Mesothelial cell of epicardium (in vitro differentiated cells): ENCODE data around the gene AMBRA1. TPM values are rescaled to one million over a fixed set of nuclear protein-coding genes. Genes with fewer than 3 reads are reported as not detected.

Experiments
- DNase-seq, 2 experiments: peaks; one replicate each; pipeline ENCODE4 v3.0.0; 2021; ENCODE audit warnings: low spot score in 2 of 2; ENCODE audit not compliant: unreplicated experiment in 2 of 2
- H3K27ac Mint-ChIP-seq: 2 replicates; pipeline ENCODE4 v1.8.0; 2021; ENCODE audit warnings: mixed read lengths
- H3K27me3 Mint-ChIP-seq: 2 replicates; pipeline ENCODE4 v1.8.0; 2021; ENCODE audit warnings: low read depth, mixed read lengths
- H3K36me3 Mint-ChIP-seq: 2 replicates; pipeline ENCODE4 v1.8.0; 2021; ENCODE audit warnings: mixed read lengths
- H3K4me1 Mint-ChIP-seq: 2 replicates; pipeline ENCODE4 v1.8.0; 2021; ENCODE audit warnings: mixed read lengths
- H3K4me3 Mint-ChIP-seq: 2 replicates; pipeline ENCODE4 v1.8.0; 2021; ENCODE audit warnings: mild to moderate bottlenecking, moderate library complexity, mixed read lengths
- H3K9me3 Mint-ChIP-seq: 2 replicates; pipeline ENCODE4 v1.8.0; 2021; ENCODE audit warnings: mixed read lengths
- CTCF ChIP-seq: fragments of 200-600 bp; sonication (generic); IDR thresholded peaks from one replicate; pipeline ENCODE4 v1.5.0; 2021; ENCODE audit warnings: antibody characterized with exemption; ENCODE audit not compliant: unreplicated experiment
- total RNA-seq: library from RNA; stranded (reverse); gene quantifications from 3 replicates; pipeline ENCODE4 v1.2.1, GENCODE V29; 2021

AMBRA1 gene
- total RNA-seq, 1 donor from 2014 or later: 48.4 TPM

- Mint-ChIP-seq H3K9me3 (no peaks in the 10 kb centered on the region), H3K4me3 (no peak overlapping the region), H3K27ac (no peak overlapping the region), H3K36me3 (peaks cover 23% of the 10 kb centered on the region), H3K4me1 (no peaks in the 10 kb centered on the region), H3K27me3 (no peaks in the 10 kb centered on the region)
- no peak for TF ChIP-seq CTCF
- DNase-seq: no peak
Measured at GRCh38 chr11:46639197-46639839, 45.5 kb upstream of the AMBRA1 start.

- Mint-ChIP-seq H3K9me3 (no peaks in the 10 kb centered on the region), H3K36me3 (peaks cover 23% of the 10 kb centered on the region), H3K4me3 (no peak overlapping the region), H3K27me3 (no peaks in the 10 kb centered on the region), H3K27ac (no peak overlapping the region), H3K4me1 (no peaks in the 10 kb centered on the region)
- DNase-seq: no peak
- TF ChIP-seq CTCF: no peak
Measured at GRCh38 chr11:46637546-46637945, 43.7 kb upstream of the AMBRA1 start.

GRCh38 chr11:46635557-46636139, 41.8 kb upstream of the AMBRA1 start:
- Mint-ChIP-seq H3K4me1 (no peaks in the 10 kb centered on the region), H3K4me3 (no peak overlapping the region), H3K36me3 (peaks cover 22% of the 10 kb centered on the region), H3K27ac (no peak overlapping the region), H3K9me3 (no peaks in the 10 kb centered on the region), H3K27me3 (no peaks in the 10 kb centered on the region)
- no peak for TF ChIP-seq CTCF
- no peak for DNase-seq

- no peak for DNase-seq
- H3K36me3 Mint-ChIP-seq: peaks cover 9% of the 10 kb centered on the region
- no peak for TF ChIP-seq CTCF
- H3K9me3 Mint-ChIP-seq: no peaks in the 10 kb centered on the region
- H3K4me3 Mint-ChIP-seq: no peak overlapping the region
- H3K27me3 Mint-ChIP-seq: no peaks in the 10 kb centered on the region
- H3K27ac Mint-ChIP-seq: no peak overlapping the region
- H3K4me1 Mint-ChIP-seq: no peaks in the 10 kb centered on the region
Measured at GRCh38 chr11:46633291-46634217, 39.7 kb upstream of the AMBRA1 start.

GRCh38 chr11:46632502-46632901, 38.7 kb upstream of the AMBRA1 start:
- TF ChIP-seq CTCF: no peak
- H3K4me3 Mint-ChIP-seq: no peak overlapping the region
- H3K27ac Mint-ChIP-seq: no peak overlapping the region
- H3K36me3 Mint-ChIP-seq: peaks cover 7% of the 10 kb centered on the region
- no peak for DNase-seq
- H3K4me1 Mint-ChIP-seq: no peaks in the 10 kb centered on the region
- H3K9me3 Mint-ChIP-seq: no peaks in the 10 kb centered on the region
- no peaks in the 10 kb centered on the region for H3K27me3 Mint-ChIP-seq
